ENCODE data around the gene ACOT4. TPM values are rescaled to one million over a fixed set of nuclear protein-coding genes. Genes with fewer than 3 reads are reported as not detected.
"Not testable (repeated sequence)": the region's sequence is repeated elsewhere in the genome, so short reads cannot be mapped to it uniquely, and the experiment has no call there.

ACOT4 gene
- total RNA-seq, 1 experiment from 2014 or later, result 1.1 TPM

DNA sequence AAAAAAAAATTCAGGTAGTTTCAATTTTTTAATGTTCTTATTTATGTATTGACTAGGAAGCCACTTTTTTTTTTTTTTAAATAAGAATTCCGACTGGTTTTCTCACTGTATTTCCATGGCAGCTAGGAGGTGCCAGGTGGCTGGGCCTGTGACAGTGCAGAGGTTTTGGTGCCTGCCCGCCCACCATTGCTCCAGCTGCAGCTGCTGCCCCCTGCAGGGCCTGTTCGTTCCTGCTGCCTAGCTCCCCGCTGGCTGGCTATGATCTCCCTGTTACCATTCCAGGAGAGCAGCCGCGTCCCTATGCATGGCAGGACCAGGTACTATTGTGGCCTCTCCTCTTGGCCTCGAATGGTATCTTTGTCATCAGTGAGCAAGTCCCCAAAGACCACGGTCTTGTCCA lies 20.8 kb upstream of the ACOT4 start:
- H3K27ac Mint-ChIP-seq (ENCODE audit: unreplicated experiment); H3K27me3 Mint-ChIP-seq (ENCODE audit: unreplicated experiment); intact Hi-C loops (cut with micrococcal nuclease; ENCODE audit: unreplicated experiment); BruUV-seq (replicated peaks); H3K4me3 Mint-ChIP-seq (ENCODE audit: low read depth, unreplicated experiment); H3K9me3 Mint-ChIP-seq (ENCODE audit: low read depth, unreplicated experiment): not testable (repeated sequence)
- CTCF ChIA-PET, result interaction anchor here (0.7 to 1.2 kb wide), 3 partner anchors 54 to 144 kb away, joined by 4 to 5 read pairs (median 5); no protein-coding TSS in a partner anchor
- peak; percentile 74 for DNase-seq
- Mint-ChIP-seq H3K4me1 (ENCODE audit: low read depth, unreplicated experiment) (peaks cover 12% of the 10 kb centered on the region), H3K36me3 (ENCODE audit: insufficient read depth, unreplicated experiment) (peaks cover 35% of the 10 kb centered on the region)
- peak; percentile 54 for TF ChIP-seq CTCF (IDR thresholded peaks at IDR 0.05; ENCODE audit: unreplicated experiment)

DNA sequence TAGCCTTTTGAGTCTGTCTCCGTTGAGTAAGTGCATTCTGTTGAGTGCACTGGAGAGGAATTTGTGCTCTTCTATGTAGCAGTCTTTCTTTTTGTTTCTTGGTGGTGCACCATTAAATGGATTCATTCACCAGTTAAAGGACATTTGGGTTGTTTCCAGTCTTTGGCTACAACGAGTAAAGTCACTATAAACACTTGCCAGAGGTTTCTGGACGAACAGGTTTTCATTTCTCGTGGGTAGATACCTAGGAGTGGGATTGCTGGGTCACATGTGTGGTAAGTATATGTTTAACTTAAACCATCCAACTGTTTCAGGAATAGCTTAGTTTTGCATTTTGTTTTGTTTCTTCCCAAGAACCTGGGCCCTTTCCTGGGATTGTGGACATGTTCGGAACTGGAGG lies 18.6 kb upstream of the ACOT4 start:
- H3K4me1 Mint-ChIP-seq (ENCODE audit: low read depth, unreplicated experiment); H3K27me3 Mint-ChIP-seq (ENCODE audit: unreplicated experiment); BruUV-seq (replicated peaks); H3K4me3 Mint-ChIP-seq (ENCODE audit: low read depth, unreplicated experiment); H3K27ac Mint-ChIP-seq (ENCODE audit: unreplicated experiment); DNase-seq; CTCF ChIA-PET; intact Hi-C loops (cut with micrococcal nuclease; ENCODE audit: unreplicated experiment); H3K9me3 Mint-ChIP-seq (ENCODE audit: low read depth, unreplicated experiment): not testable (repeated sequence)
- peaks cover 32% of the 10 kb centered on the region for H3K36me3 Mint-ChIP-seq (ENCODE audit: insufficient read depth, unreplicated experiment)

- BruUV-seq (replicated peaks); H3K27ac Mint-ChIP-seq (ENCODE audit: unreplicated experiment); H3K4me1 Mint-ChIP-seq (ENCODE audit: low read depth, unreplicated experiment); DNase-seq; H3K9me3 Mint-ChIP-seq (ENCODE audit: low read depth, unreplicated experiment); H3K4me3 Mint-ChIP-seq (ENCODE audit: low read depth, unreplicated experiment); CTCF ChIA-PET; H3K27me3 Mint-ChIP-seq (ENCODE audit: unreplicated experiment); intact Hi-C loops (cut with micrococcal nuclease; ENCODE audit: unreplicated experiment): not testable (repeated sequence)
- H3K36me3 Mint-ChIP-seq (ENCODE audit: insufficient read depth, unreplicated experiment), result peaks cover 27% of the 10 kb centered on the region
Observed at GRCh38 chr14:73573740-73574139, 17.9 kb upstream of the ACOT4 start.

DNA sequence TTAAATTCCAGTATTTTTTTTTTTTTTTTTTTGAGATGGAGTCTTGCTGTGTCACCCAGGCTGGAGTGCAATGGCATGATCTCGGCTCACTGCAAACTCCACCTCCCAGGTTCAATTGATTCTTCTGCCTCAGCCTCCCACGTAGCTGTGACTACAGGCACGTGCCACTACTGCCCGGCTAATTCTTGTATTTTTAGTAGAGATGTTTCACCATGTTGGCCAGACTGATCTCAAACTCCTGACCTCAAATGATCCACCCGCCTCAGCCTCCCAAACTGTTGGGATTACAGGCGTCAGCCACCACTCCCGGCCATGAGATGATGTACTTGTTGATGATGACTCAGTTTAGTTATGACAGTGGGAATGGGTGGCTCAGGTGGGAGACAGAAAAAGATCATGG lies 17.4 kb upstream of the ACOT4 start:
- DNase-seq; intact Hi-C loops (cut with micrococcal nuclease; ENCODE audit: unreplicated experiment); BruUV-seq (replicated peaks); H3K9me3 Mint-ChIP-seq (ENCODE audit: low read depth, unreplicated experiment); H3K4me3 Mint-ChIP-seq (ENCODE audit: low read depth, unreplicated experiment); H3K27ac Mint-ChIP-seq (ENCODE audit: unreplicated experiment); H3K27me3 Mint-ChIP-seq (ENCODE audit: unreplicated experiment); H3K4me1 Mint-ChIP-seq (ENCODE audit: low read depth, unreplicated experiment): not testable (repeated sequence)
- H3K36me3 Mint-ChIP-seq (ENCODE audit: insufficient read depth, unreplicated experiment), result peaks cover 21% of the 10 kb centered on the region
- CTCF ChIA-PET, result interaction anchor here (0.7 kb wide), 1 partner anchor 16 kb away, joined by 5 read pairs; no protein-coding TSS in a partner anchor

DNA sequence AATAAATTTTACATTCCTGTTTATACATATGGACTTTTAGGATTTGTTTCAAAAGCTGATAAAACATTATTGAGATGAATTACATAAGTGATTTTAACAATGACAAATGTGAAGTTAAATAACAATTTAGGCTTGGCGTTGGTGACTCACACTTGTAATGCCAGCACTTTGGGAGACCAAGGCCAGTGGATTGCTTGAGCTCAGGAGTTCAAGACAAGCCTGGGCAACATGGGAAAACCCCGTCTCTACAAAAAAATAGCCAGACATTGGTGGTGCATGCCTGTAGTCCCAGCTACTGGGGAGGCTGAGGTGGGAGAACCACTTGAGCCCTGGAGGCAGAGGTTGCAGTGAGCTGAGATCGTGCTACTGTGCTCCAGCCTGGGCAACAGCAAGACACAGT lies 15.3 kb upstream of the ACOT4 start:
- no peaks in the 10 kb centered on the region for H3K9me3 Mint-ChIP-seq (ENCODE audit: low read depth, unreplicated experiment)
- intact Hi-C loops (cut with micrococcal nuclease; ENCODE audit: unreplicated experiment), result no loop called here
- no peak overlapping the region for H3K27ac Mint-ChIP-seq (ENCODE audit: unreplicated experiment)
- DNase-seq, result no peak
- no peak overlapping the region for H3K4me3 Mint-ChIP-seq (ENCODE audit: low read depth, unreplicated experiment)
- TF ChIP-seq CTCF (IDR thresholded peaks at IDR 0.05; ENCODE audit: unreplicated experiment), result no peak
- peaks cover 10% of the 10 kb centered on the region for H3K36me3 Mint-ChIP-seq (ENCODE audit: insufficient read depth, unreplicated experiment)
- no TSS peak for BruUV-seq (replicated peaks)
- CTCF ChIA-PET, result interaction anchor here (0.6 kb wide), 1 partner anchor 415 kb away, joined by 3 read pairs; no protein-coding TSS in a partner anchor
- no peaks in the 10 kb centered on the region for H3K27me3 Mint-ChIP-seq (ENCODE audit: unreplicated experiment)
- no peaks in the 10 kb centered on the region for H3K4me1 Mint-ChIP-seq (ENCODE audit: low read depth, unreplicated experiment)

DNA sequence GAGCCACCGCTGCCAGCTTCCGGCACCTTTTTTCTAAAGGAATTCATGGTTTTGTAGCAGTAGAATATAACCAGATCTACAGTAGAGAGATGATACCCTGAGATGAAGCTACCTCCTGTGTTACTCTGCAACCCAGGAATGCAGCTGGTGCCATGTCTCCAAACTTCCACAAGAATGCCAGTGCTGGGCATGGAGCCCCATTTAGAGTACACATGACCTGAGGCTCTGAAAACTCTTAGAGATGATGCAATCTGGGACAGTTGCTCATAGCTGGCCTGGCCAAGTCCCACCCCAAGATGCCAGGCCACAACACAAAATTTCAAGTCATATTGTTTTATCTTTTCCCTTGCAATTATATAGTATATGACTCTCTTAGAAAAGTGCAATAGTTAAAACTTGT lies 14.5 kb upstream of the ACOT4 start:
- DNase-seq; H3K27ac Mint-ChIP-seq (ENCODE audit: unreplicated experiment); H3K4me1 Mint-ChIP-seq (ENCODE audit: low read depth, unreplicated experiment); BruUV-seq (replicated peaks); intact Hi-C loops (cut with micrococcal nuclease; ENCODE audit: unreplicated experiment); H3K4me3 Mint-ChIP-seq (ENCODE audit: low read depth, unreplicated experiment); H3K9me3 Mint-ChIP-seq (ENCODE audit: low read depth, unreplicated experiment); H3K27me3 Mint-ChIP-seq (ENCODE audit: unreplicated experiment): not testable (repeated sequence)
- CTCF ChIA-PET, result interaction anchor here (0.7 kb wide), 1 partner anchor 274 kb away, joined by 3 read pairs; no protein-coding TSS in a partner anchor
- H3K36me3 Mint-ChIP-seq (ENCODE audit: insufficient read depth, unreplicated experiment), result peaks cover 10% of the 10 kb centered on the region

GRCh38 chr14:73582102-73582979 lies 9.3 kb upstream of the ACOT4 start:
- intact Hi-C loops (cut with micrococcal nuclease; ENCODE audit: unreplicated experiment); H3K4me3 Mint-ChIP-seq (ENCODE audit: low read depth, unreplicated experiment); H3K36me3 Mint-ChIP-seq (ENCODE audit: insufficient read depth, unreplicated experiment); DNase-seq; BruUV-seq (replicated peaks); H3K27ac Mint-ChIP-seq (ENCODE audit: unreplicated experiment); CTCF ChIA-PET; H3K9me3 Mint-ChIP-seq (ENCODE audit: low read depth, unreplicated experiment); H3K4me1 Mint-ChIP-seq (ENCODE audit: low read depth, unreplicated experiment); H3K27me3 Mint-ChIP-seq (ENCODE audit: unreplicated experiment): not testable (repeated sequence)

Data from Calu3 (cell line).